Neutrophil (primary cell): ENCODE measurements around the gene HJV.

Source experiments
- H3K27ac ChIP-seq: fragments of 200-600 bp; sonication (generic); 2 replicates; pipeline ENCODE4 v1.5.1; 2016; ENCODE audit warnings: mild to moderate bottlenecking, moderate library complexity
- H3K27me3 ChIP-seq: fragments of 200-600 bp; sonication (generic); 2 replicates; pipeline ENCODE4 v1.6.0; 2016; ENCODE audit warnings: mild to moderate bottlenecking
- H3K36me3 ChIP-seq: fragments of 200-600 bp; sonication (generic); 2 replicates; pipeline ENCODE4 v1.5.1; 2017
- H3K4me1 ChIP-seq, 2 experiments: fragments of 200-600 bp in 1 of 2; sonication (generic) in 1 of 2; 1 replicate in 1 of 2; 2 replicates in 1 of 2; pipeline versions ENCODE4 v1.5.1 to v1.6.1; 2013 to 2016; ENCODE audit warnings: low read depth in 1 of 2, low read length in 1 of 2, mild to moderate bottlenecking in 1 of 2, moderate library complexity in 1 of 2; ENCODE audit not compliant: control insufficient read depth in 1 of 2, insufficient read depth in 1 of 2
- H3K4me3 ChIP-seq, 2 experiments: fragments of 200-600 bp in 1 of 2; sonication (generic) in 1 of 2; 1 replicate in 1 of 2; 2 replicates in 1 of 2; pipeline ENCODE4 v1.5.1; 2013 to 2016; ENCODE audit warnings: low read depth in 1 of 2, low read length in 1 of 2, mild to moderate bottlenecking in 1 of 2, moderate library complexity in 1 of 2
- H3K9me3 ChIP-seq: fragments of 200-600 bp; sonication (generic); 2 replicates; pipeline ENCODE4 v1.5.1; 2016
- TF ChIP-seq, protein P1 (sequence below): fragments of 200-600 bp; sonication (generic); IDR thresholded peaks from 2 replicates; pipeline ENCODE4 v1.5.1; 2016; ENCODE audit warnings: antibody characterized with exemption

The HJV gene

DNA sequence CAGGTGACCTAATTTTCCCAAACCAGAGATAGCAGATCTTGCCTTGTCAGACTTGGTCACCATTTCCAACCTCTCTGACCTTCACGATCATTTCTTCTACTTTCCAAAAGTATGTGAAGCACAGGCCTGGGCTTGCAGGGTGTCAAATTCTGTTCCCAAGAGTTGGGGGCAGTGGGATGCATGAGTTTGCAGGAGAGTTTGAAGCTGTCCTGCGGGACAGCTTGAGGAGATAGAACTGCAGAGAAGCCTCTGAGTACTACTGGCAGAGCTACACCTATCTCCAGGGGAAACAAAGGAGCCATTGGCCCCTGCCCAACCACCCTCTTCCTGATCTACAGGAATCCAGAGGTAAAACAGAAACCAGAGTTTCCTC, 36.4 kb downstream of the HJV start:
- TF ChIP-seq, protein P1, sequence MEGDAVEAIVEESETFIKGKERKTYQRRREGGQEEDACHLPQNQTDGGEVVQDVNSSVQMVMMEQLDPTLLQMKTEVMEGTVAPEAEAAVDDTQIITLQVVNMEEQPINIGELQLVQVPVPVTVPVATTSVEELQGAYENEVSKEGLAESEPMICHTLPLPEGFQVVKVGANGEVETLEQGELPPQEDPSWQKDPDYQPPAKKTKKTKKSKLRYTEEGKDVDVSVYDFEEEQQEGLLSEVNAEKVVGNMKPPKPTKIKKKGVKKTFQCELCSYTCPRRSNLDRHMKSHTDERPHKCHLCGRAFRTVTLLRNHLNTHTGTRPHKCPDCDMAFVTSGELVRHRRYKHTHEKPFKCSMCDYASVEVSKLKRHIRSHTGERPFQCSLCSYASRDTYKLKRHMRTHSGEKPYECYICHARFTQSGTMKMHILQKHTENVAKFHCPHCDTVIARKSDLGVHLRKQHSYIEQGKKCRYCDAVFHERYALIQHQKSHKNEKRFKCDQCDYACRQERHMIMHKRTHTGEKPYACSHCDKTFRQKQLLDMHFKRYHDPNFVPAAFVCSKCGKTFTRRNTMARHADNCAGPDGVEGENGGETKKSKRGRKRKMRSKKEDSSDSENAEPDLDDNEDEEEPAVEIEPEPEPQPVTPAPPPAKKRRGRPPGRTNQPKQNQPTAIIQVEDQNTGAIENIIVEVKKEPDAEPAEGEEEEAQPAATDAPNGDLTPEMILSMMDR: no peak
- Histone ChIP-seq H3K27ac (peak overlapping the region; percentile 98), H3K9me3 (no peaks in the 10 kb centered on the region), H3K4me3 (peak overlapping the region; percentile 53 to 58), H3K36me3 (no peaks in the 10 kb centered on the region), H3K27me3 (no peaks in the 10 kb centered on the region), H3K4me1 (peaks cover 88% of the 10 kb centered on the region in 2 experiments)

DNA sequence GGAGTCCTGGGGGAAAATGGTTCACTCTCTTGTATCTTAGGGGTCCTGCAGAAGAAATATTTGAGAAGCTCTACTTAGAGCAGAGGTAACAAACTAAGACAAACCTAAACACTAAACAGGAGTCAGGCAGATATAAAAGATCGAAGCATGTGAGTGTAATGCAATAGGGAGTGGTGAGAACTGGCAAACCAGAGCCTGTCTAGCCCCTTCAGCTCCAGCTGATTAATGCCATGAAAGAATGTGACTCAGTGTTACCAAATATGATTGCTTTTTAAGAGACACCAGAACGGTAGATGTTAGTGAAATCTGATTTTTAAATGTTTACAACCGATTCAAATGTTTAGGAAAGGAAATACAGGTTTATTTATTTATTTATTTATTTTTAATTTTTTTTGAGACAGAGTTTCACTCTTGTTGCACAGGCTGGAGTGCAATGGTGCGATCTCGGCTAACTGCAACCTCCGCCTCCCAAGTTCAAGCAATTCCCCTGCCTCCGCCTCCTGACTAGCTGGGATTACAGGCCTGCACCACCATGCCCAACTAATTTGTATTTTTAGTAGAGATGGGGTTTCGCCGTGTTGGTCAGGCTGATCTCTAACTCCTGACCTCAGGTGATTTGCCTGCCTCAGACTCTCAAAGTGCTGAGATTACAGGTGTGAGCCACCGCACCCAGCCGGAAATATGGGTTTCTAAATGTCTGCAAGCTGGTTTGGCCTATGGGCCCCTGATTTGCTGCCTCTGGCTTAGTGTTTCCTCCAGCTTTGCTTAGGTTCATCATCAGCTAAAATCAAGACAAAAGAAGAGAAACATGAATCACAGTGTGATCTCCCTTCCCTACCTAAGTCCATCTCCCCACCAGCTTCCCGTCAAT, 37.3 kb downstream of the HJV start:
- Histone ChIP-seq H3K36me3 (no peaks in the 10 kb centered on the region), H3K27ac (peak overlapping the region; percentile 99), H3K4me3 (peak overlapping the region in 1 of 2 experiments; percentile 58), H3K4me1 (peaks cover 93 to 95% of the 10 kb centered on the region in 2 experiments), H3K9me3 (no peaks in the 10 kb centered on the region), H3K27me3 (no peaks in the 10 kb centered on the region)
- TF ChIP-seq, protein P1: no peak

DNA sequence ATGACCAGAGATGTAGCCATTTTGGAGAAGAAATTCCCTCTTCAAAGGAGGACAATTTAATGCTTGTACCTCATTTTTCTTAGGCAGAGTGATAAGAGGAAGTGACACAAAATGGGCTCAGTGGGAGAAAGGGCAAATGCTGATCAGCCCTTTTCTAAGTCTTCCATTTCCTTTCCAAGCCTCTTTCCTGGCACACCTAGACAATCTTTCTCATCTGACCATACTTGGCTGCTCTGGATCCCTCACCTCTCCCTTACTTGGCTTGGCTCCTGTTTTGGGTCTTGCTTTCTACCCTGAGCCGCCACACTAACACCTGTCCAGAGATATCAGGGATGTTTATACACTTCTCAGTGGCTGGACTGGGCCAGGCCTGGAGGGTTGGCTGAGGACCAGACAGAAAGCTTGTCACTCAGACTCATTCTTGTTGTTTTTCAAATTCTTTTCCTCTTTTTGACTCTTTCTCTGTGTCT, 38.3 kb downstream of the HJV start:
- TF ChIP-seq, protein P1: no peak
- H3K4me1 ChIP-seq: peaks cover 93 to 97% of the 10 kb centered on the region in 2 experiments
- H3K27me3 ChIP-seq: no peaks in the 10 kb centered on the region
- no peaks in the 10 kb centered on the region for H3K36me3 ChIP-seq
- H3K4me3 ChIP-seq: no peak overlapping the region
- H3K27ac ChIP-seq: peak overlapping the region; percentile 99
- no peaks in the 10 kb centered on the region for H3K9me3 ChIP-seq

- Histone ChIP-seq H3K4me3 (no peak overlapping the region), H3K36me3 (no peaks in the 10 kb centered on the region), H3K27ac (peak overlapping the region; percentile 99), H3K27me3 (no peaks in the 10 kb centered on the region), H3K4me1 (peaks cover 97 to 100% of the 10 kb centered on the region in 2 experiments), H3K9me3 (no peaks in the 10 kb centered on the region)
- TF ChIP-seq, protein P1: no peak
Observed at GRCh38 chr1:145982010-145982723, 39.4 kb downstream of the HJV start.

- H3K4me3 ChIP-seq: peak overlapping the region; percentile 52 to 54
- H3K27ac ChIP-seq: peak overlapping the region; percentile 99
Observed at GRCh38 chr1:145980457-145980994, 41.0 kb downstream of the HJV start.

More at GRCh38 chr1:145980457-145980994, 41.0 kb downstream of the HJV start:
- peaks cover 84 to 85% of the 10 kb centered on the region in 2 experiments for H3K4me1 ChIP-seq
- no peaks in the 10 kb centered on the region for H3K36me3 ChIP-seq
- no peaks in the 10 kb centered on the region for H3K9me3 ChIP-seq
- no peaks in the 10 kb centered on the region for H3K27me3 ChIP-seq
- TF ChIP-seq, protein P1: no peak
